ENCODE measurements around the gene FOXL1.

FOXL1 gene

GRCh38 chr16:86549076-86549892 is 29.1 kb upstream of the FOXL1 start:
- DNase-seq, result no peak

GRCh38 chr16:86549893-86550190 is 28.5 kb upstream of the FOXL1 start:
- no peak for DNase-seq

GRCh38 chr16:86550281-86550680 is 28.1 kb upstream of the FOXL1 start:
- no peak for DNase-seq

- DNase-seq, result no peak
Observed at GRCh38 chr16:86553356-86553755, 25.0 kb upstream of the FOXL1 start.

GRCh38 chr16:86554599-86554916 is 23.8 kb upstream of the FOXL1 start:
- no peak for DNase-seq

GRCh38 chr16:86554917-86555703 is 23.2 kb upstream of the FOXL1 start, which contains the start of gene MTHFSD:
Gene MTHFSD, minus strand, starts transcription at chr16:86555235. Its CDS starts 51 bp downstream, at chr16:86555184.
- DNase-seq, result peak; percentile 66

- DNase-seq, result no peak
Observed at GRCh38 chr16:86555704-86556075, 22.7 kb upstream of the FOXL1 start.

- DNase-seq, result no peak
Observed at GRCh38 chr16:86556576-86556975, 21.8 kb upstream of the FOXL1 start.

GRCh38 chr16:86557587-86557986 is 20.8 kb upstream of the FOXL1 start:
- no peak for DNase-seq

- no peak for DNase-seq
Observed at GRCh38 chr16:86558355-86559193, 19.8 kb upstream of the FOXL1 start.

- DNase-seq, result no peak
Observed at GRCh38 chr16:86559802-86560305, 18.5 kb upstream of the FOXL1 start.

GRCh38 chr16:86562356-86562755 is 16.0 kb upstream of the FOXL1 start:
- DNase-seq, result no peak

- DNase-seq, result peak; percentile 64
Observed at GRCh38 chr16:86563469-86564345, 14.6 kb upstream of the FOXL1 start.

- DNase-seq, result no peak
Observed at GRCh38 chr16:86565181-86565631, 13.1 kb upstream of the FOXL1 start.

- DNase-seq, result no peak
Observed at GRCh38 chr16:86565644-86566511, 12.5 kb upstream of the FOXL1 start.

GRCh38 chr16:86566601-86566965 is 11.8 kb upstream of the FOXL1 start, which contains the start of gene FOXC2:
Gene FOXC2, plus strand, starts transcription at chr16:86566829. Its CDS starts 507 bp downstream, at chr16:86567336.
- no peak for DNase-seq

- DNase-seq, result no peak
Observed at GRCh38 chr16:86566966-86567700, 11.2 kb upstream of the FOXL1 start.

- DNase-seq, result no peak
Observed at GRCh38 chr16:86567701-86568581, 10.4 kb upstream of the FOXL1 start.

Data from NCI-H510A treated with DMSO at 0.1 percent for 48 hours (cell line).